HT-29 (cell line): ENCODE data around the gene TNS3. TPM values are rescaled to one million over a fixed set of nuclear protein-coding genes. Genes with fewer than 3 reads are reported as not detected.

Source experiments
- DNase-seq: peaks from one replicate; pipeline ENCODE4 v3.0.0-alpha.2; 2015; ENCODE audit warnings: low spot score
- total RNA-seq: library from RNA; depleted of rRNA; stranded (reverse); fragments of >200 nt; shearing (Covaris generic); gene quantifications from 2 replicates; pipeline ENCODE4 v1.2.3, GENCODE V29; 2014

The TNS3 gene
- total RNA-seq, 1 experiment from 2014 or later: 45.2 TPM

DNA sequence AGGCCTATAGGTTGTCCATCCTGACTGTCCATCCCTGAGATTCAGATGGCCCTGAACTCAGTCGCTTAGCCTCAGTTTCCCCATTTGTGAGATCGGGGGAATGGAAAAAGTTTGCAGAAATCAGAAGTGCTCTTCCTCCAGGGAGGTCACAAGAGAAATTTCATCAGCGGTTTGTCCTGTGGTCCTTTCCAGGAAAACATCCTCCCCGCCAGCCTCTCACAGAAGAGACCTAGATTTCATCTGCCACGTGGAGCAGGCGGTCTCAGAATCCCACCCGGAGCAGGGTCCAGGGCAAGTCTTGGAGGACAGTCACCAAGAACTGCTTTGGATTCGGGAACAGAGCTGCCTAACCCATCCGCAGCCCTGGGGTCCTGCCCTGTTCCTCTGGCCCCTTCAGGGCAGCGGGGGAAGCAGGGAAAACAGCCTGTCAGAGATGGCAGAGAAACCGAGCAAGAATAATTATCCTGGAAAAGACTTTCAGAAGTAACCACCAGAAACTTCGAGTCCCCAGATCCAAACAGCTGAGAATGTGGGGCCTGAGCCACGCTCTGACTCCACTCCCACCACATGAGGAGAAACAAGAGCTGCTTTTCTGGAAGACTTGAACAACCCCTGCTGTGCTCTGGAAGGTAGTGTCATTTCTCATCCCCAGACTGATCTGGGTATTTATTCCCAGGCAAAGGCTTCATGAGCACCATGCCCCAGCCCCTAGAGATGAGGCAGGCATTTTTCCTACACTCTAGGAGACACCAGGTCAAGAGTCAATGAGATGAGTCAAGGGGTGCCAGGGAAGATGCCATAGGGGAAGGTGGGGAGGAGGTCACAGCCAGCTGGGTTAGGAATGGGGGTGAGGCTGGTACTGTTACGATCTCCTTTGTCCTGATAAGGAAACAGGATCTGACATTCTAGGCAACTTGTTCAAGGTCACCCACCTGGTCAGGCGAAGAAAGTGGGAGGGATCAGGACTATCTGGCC, 1.1 kb upstream of the TNS3 start:
- DNase-seq: no peak

DNA sequence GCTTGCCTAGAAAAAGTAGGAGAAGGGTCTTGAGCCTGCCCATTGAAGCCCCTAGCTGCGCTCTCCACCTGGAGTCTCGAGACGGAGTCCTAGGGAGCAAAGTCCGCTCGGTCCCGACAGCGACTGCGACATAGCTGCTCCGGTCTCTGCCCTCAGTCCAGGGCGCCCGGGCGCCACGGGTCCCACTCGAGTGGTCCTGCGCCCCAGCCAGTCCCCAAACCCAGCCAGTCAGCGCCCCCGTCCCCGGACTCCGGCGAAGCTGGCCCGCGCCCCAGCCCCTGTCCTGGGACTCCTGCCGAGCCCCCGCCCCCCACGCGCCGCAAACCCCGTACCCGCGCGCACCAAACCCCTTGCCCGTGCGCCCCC, 490 bp downstream of the TNS3 start:
- peak; percentile 58 for DNase-seq

DNA sequence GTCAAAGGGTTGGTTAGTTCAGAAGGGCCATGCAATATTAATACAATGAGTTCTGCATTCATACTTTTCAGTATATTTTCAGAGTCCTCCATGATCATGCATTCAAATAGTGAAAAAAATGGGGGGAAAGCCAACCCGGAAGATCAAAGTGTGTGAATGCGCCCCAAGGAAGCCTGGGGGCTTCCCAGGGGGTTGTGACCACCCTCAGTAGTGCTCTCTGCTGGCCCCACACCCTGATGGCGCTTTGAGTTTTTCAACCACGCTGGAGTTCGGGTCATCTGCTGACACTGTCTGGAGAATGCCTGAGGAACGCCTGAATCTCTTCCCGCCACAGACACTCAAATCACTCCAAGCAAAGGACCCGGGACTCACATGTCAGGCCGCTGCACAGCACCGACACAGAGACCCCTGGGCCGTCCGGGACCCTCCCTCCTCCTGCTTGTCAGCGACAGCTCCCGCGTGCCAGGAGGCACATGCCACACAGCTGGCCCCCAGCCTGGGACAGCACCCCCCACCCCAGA, 1.0 kb downstream of the TNS3 start:
- peak; percentile 46 for DNase-seq

DNA sequence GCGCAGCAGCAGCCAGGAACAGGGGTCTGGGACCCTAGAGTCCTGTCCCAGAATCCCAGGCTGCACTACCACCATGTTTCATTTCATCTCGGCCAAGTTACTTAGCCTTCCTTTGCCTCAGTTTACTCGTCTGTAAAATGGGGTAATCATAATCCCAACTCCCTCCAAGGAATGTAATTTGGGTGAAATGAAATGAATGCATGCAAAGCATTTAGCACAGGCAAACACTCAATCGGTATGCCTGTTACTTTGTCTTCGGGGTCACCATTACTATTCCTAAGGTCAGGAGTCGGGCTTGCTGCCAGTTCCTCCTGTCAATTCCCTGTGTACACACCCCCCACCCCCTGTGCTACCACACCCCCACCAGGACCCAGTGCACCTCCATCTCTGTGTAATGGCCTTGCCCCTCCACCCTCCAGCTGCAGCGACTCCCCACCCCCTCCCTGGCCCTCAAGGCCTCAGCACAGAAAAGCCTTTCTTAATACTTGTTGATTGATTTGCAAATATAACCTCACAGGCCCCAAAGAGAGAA, 1.7 kb downstream of the TNS3 start:
- peak; percentile 42 for DNase-seq

DNA sequence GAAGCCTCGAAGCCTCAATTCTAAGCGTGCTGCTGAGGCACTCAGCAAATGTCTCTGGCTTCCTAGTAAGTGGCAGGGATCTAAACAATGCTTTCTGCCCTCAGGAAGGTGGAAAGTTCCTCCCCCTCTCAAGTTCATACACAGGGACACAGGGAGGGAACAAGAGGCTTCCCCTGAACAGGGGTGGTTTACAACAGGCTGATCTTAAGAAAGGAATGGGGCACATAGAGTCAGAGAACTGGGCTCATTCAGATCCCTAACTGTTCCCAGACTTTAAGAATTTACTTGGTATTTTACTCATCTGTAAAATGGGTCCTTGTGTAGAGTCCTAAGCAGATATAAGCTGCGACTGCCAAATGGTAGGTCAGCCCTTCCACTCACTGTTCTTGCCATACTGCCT, 2.5 kb downstream of the TNS3 start:
- DNase-seq: no peak

DNA sequence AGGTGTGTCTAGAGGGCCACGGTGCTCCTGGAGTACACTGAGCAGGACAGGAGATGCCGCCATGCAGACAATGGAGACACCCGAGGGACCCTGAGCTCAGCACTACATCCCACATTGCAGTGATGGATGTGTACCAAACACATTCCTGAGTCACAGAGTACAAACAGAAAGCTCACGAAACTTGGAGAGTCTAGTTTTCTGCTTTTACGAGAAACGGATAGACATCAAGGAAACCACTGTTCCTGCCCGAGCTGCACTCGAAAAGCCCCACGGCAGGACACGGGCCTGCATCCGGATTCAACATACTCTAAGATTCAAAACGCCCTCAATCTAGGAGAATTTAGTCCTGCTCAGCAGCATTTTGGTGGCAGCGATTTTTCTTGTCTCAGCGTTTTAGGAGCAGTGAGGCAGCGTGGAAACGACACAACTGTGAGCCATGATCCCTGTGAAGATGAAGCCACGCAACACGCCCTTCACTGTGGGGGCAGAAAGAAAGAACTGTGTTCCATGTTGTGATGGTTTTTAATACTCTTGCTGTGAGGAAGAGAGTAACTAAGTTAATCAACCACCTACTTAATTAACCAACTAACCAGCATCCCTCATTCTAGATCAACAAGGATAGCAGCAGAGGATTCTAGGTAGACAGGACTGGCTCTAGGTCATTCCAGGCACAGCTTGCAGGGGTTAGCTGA, 3.2 kb downstream of the TNS3 start:
- peak; percentile 66 for DNase-seq

DNA sequence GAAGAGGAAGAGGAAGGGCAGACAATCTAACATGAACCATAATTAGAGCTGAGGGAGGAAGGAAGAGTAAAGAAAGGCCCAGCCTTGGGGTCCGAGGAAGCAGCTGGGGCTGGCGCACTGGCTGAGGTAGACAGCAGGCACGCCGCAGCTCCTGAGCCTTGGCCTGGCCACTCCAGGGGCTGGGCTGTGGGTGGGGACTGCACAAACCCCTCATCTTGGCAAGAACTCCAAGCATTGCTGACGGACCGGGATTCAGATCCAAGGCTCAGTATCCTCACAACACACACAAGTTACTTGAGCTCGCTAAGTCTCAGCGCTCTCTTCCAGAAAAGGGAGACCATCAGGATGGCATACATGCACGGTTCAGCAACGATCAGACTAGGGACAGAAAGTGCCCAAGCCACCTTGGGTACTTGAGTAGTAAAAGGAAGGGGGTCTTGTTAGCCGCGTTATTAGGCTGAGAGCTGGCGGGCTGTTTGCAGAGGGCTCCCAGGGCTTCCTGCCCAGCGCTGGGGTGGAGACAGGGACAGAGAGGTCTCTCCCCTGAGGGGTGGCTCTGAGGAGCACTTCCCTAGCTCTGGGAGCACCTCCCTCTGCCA, 4.5 kb downstream of the TNS3 start:
- no peak for DNase-seq

DNA sequence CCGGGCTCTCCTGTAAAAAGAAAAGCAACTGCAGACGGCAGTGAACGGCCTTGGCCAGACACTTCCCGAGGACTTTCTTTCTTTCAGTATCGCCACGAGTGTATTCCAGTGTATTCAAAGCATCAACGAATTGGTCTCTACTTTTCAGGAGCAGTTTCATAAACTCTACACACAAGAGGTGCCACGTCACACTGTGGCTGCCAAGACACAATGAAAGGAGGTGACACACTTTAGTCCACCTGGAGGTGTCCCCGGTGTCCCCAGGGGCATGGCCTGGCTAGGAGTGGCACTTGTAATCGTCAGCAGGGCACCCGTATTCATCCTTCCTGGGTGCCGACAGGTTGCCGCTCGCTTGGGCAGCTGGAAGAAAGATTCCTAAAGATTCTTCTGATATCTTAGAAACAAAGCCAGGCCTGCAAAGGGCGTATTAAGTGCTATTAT, 5.0 kb downstream of the TNS3 start:
- peak; percentile 65 for DNase-seq

DNA sequence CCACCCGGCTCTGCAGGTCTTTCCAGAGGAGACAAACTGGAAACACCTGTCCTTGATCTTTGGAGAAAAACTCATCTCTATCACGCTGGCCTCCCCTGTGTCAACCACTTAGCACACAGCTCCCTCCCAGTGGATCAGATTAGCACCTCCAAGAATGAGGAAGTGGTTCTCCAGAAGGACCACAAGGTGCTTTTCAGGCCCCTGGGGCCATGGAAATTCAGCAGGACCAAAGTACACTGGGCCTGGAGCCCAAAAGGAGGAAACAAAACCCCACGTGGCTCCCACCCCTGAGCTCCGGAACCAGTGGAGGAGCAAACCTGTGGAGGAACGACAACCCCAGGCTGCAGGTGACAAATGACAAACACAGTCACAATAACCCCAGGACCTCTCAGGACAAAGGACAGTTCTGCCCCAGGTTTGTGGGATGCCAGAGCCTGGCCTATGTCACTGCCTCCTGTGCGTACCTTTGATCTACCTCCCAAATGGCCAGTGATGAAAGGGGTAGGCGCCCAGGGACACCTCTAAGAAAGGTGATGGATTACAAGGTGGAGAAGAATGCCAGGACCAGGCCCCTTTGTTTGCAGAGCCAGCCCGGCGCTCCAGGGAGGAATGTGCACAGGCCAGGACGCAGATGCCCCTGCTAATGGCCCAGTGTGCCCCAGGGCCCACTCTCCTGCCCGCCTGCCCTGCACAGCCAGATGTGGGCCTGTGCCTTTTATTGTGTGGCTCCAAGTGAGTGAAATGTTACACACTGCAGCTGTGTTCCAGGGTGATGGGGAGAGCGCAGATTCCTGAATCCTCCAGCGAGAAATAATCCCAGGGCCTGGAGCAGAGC, 5.7 kb downstream of the TNS3 start:
- DNase-seq: peak; percentile 96

DNA sequence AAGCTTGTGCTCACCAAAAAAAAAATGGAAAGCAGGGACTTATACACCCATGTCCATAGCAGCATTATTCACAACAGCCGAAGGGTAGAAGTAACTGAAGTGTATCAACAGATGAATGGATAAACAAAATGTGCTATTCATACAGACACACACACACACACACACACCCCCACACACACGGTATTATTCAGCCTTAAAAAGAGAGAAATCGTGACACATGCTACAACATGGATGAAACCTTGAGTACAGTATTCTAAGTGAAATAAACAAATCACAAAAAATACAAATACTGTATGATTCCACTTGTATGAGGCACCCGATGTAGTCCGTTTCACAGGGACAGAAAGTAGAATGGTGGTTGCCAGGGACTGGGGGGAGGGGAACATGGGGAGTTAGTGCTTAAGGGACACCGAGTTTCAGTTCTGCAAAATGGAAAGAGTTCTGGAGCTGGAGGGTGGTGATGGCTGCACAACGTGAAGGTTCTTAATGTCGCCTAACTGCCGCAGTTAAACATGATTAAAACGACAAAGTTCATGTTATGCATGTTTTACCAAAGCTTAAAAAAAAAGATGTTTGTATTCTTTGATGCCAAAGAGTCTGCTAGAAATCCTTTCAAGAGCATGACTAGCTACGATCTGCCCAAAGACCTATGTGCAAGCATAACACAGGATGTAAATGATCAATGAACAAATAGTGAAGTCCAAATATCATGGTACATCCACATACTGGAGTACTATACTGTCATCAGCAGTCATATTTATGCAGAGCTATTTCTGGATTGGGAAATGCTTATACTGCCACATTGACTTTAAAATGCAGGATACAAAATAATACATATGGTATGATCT, 7.2 kb downstream of the TNS3 start:
- DNase-seq: no peak

DNA sequence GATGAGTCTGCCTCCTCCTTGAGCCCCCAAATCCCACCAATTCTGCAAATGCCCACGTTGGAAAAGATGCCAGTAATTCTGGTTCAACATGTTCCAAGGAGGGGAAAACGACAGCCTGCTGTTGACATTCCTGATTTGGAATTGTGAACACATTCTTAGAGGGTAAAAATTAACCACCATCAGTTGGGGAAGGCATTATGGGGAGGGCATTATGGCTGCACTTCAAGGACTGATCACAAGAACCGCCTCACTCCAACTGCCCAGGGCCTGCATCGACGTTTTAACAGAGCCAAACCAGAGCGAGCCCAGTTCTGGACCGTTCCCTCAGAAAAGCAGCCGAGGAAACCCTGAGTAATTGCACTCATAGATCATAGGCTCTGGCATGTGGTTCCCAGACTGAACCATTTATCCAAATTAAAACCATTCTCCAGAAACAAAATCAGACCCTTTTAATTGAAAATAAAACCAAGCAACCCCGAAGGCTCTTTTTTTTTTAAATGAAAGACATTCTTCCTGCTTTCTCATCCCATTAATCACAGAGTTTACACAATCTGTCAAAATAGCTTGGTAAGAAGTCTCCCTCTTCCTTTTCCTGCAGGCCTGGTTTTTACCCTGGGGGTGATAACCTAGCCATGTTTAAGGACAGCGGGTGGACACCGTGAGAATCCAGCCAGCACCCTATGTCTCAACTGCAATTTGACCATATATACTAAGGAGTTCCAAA, 8.0 kb downstream of the TNS3 start:
- DNase-seq: peak; percentile 64

DNA sequence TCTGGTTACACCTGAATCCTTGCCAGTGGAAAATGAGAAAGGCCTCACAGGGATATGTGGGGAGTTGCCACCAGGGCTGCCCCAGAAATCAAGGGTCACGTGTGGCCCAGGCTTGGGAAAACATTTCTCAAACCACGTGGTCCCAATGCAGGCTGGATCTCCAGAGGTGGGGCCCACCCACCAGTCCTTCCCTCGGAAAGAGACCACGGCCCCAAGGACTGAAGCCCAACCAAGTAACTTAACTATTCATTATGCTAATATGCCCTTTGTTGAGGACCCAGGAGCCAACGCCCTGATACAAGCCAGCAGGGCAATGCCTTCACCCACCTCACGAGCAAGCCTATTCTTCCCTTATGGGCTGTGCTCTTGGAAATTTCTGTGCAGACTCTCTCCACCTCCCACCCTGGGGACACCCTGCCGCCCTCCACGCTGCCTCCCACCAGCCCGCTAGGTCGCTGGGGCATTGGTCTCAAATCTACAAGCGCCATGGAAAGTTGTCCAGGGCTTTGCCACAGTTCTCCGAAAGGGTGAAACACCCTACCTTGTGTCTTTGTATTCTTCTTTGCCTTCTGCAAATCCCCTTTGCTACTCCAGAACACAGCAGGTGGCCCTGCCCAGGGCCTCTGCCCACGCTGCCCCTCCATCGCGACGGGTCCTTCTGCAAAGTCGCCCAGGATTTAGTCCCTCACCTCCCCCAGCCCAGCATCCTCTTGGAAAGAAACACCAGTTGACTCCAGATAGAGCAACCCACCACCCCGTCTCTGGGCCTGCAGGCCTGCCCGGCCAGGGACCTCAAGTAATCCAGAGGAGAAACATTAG, 8.8 kb downstream of the TNS3 start:
- no peak for DNase-seq

DNA sequence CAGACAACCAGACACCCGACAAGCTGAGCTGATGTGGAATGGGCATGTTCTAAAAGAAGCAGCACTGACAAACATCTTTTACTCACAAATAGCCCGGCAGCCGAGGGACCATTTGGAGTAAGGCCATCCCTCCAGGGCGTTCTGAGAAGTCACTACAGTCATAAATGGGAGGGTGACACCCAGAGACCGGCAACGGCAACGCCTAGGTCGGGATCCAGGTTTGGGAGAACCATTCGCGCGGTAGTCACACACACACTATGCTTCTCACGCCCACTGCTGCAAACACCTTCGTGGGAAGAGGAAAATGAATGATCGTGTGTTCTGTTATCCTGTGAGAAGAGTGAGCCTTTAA, 9.8 kb downstream of the TNS3 start:
- no peak for DNase-seq

DNA sequence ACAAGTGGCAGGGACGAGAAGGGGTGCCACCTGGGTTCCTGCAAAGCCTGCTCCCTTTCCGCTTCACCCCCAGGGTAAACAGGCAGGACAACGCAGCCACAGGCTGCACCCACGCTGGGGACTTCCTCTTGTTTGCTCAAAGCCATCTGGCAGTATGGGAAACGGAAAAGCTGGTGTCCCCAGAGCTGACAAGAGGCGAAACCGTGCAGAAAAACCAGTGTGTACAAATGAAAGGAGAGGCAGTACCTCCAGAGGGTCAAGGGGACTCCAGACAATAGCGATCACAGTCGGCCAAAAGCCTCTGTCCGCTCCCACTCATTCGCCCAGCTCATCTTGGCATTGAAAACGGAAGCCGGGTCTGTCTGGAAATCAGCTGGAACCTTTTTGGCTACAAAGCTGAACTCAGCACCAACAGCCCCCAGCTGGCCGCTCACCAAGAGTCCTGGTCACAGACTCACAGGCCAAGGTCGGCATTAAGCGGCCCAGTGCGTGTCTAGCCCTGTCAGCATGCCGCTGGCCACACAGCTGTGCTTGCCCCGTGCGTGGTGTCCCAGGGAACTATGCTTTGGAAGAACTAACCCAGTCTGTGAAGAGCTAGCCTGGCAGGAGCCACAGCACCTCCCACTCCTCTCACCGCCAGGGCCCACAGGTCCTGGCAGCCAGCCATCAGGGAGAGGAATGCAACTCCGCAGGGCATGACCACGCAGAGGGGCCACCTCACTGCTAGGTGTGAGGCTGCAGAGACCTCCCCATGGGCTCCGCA, 10.4 kb downstream of the TNS3 start:
- DNase-seq: peak; percentile 91

DNA sequence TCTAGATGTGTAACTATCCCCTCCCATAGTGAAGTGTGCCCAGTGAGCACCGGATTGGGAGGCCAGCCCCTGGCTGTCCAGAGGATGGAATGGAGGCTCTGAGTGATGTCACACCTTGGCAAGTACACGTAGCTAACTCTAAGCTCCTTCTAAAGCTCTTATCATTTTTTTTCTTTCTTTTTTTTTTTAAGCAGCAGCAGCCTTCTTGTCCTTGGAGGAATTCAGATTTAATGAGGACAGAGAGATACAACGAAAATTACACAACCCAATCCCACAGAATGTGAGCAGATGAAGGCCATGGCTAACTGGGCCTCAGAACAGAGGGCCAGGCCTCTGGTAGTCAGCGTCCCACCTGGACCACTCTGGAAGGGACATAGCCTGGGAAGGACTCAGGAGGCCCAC, 11.3 kb downstream of the TNS3 start:
- no peak for DNase-seq

DNA sequence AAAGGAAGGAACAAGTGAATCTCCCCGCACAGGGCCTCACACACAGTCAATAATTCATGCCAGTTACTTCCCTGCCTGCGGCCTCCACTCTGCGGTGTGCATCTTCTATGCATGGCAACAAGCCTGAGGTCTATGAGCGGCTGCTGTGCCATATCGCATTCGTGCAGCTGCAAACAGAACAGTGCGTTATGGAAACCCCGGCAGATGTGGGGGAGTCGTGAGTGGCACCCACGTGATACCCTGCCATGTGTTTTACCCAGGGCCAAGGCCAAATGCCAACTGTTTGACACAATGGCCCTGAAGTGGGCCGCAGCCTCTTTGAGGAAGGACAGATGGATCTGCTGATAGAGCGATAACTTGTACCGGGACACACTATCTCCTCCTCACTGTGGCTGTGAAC, 13.4 kb downstream of the TNS3 start:
- DNase-seq: no peak

DNA sequence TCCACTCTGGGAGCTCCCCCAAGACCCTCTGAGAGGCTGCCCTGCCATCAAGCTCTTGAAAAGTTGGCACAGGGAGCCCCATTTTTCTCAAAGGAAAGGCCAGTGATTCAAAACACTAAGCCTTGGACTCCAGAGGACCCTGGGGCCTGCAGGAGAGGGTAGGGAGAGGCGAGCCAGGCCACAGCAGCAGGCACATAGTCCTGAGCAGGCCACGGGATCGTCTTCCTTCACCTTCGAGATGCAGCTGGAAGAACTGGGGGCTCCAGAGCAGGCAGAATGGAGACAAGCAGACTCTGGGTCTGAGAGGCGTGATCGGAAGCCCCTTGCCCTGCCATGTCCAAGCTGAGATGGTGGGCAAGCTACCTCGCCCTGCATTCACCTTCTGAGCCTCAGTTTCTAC, 13.9 kb downstream of the TNS3 start:
- no peak for DNase-seq
